Measurements from ENCODE around the gene ADAMTSL1. TPM values are rescaled to one million over a fixed set of nuclear protein-coding genes. Genes with fewer than 3 reads are reported as not detected.

Gene ADAMTSL1
- total RNA-seq, 2 donors from 2014 or later: 1.5 TPM; not detected in 1

- H3K4me3 ChIP-seq (ENCODE audit: low read length): no peak overlapping the region
- no peaks in the 10 kb centered on the region for H3K9me3 ChIP-seq (ENCODE audit: control insufficient read depth, low read length)
- no peaks in the 10 kb centered on the region for H3K27me3 ChIP-seq (ENCODE audit: control insufficient read depth, insufficient read depth, low read length, poor library complexity, severe bottlenecking)
- no peaks in the 10 kb centered on the region for H3K36me3 Mint-ChIP-seq (ENCODE audit: low read depth)
- peaks cover 14% of the 10 kb centered on the region for H3K27me3 Mint-ChIP-seq (ENCODE audit: insufficient read depth)
- peaks cover 6% of the 10 kb centered on the region for H3K4me1 Mint-ChIP-seq
- no peak for DNase-seq
- H3K4me3 Mint-ChIP-seq: no peak overlapping the region
- H3K9ac ChIP-seq (ENCODE audit: extremely low read depth, low read length, poor library complexity, severe bottlenecking): no peak overlapping the region
- no peaks in the 10 kb centered on the region for H3K36me3 ChIP-seq (ENCODE audit: control insufficient read depth, insufficient read depth, low read length)
- no peak overlapping the region for H3K27ac Mint-ChIP-seq
- no peaks in the 10 kb centered on the region for H3K9me3 Mint-ChIP-seq
- no peaks in the 10 kb centered on the region for H3K4me1 ChIP-seq (ENCODE audit: control insufficient read depth, insufficient read depth, low read length)
- no peak overlapping the region for H3K27ac ChIP-seq (ENCODE audit: low read depth, low read length)
- WGBS, 2 experiments (ENCODE audit: insufficient coverage in 1 of 2, insufficient read length in 1 of 2): 93 to 100% methylated on average over 1 to 4 of the region's 4 CpGs
- TF ChIP-seq CTCF (conservative IDR thresholded peaks at IDR 0.05): no peak
Measured at GRCh38 chr9:18857334-18857733, 383.4 kb downstream of the ADAMTSL1 start.

- Mint-ChIP-seq H3K4me3 (no peak overlapping the region), H3K27me3 (ENCODE audit: insufficient read depth) (peaks cover 14% of the 10 kb centered on the region), H3K27ac (no peak overlapping the region), H3K4me1 (peaks cover 6% of the 10 kb centered on the region), H3K36me3 (ENCODE audit: low read depth) (no peaks in the 10 kb centered on the region), H3K9me3 (no peaks in the 10 kb centered on the region)
- 87 to 92% methylated on average over 1 of the region's 1 CpG for WGBS, 2 experiments (ENCODE audit: insufficient coverage in 1 of 2, insufficient read length in 1 of 2)
- H3K4me1 ChIP-seq (ENCODE audit: control insufficient read depth, insufficient read depth, low read length): no peaks in the 10 kb centered on the region
- H3K9me3 ChIP-seq (ENCODE audit: control insufficient read depth, low read length): no peaks in the 10 kb centered on the region
- H3K36me3 ChIP-seq (ENCODE audit: control insufficient read depth, insufficient read depth, low read length): no peaks in the 10 kb centered on the region
- no peak overlapping the region for H3K27ac ChIP-seq (ENCODE audit: low read depth, low read length)
- H3K27me3 ChIP-seq (ENCODE audit: control insufficient read depth, insufficient read depth, low read length, poor library complexity, severe bottlenecking): no peaks in the 10 kb centered on the region
- no peak for TF ChIP-seq CTCF (conservative IDR thresholded peaks at IDR 0.05)
- H3K4me3 ChIP-seq (ENCODE audit: low read length): no peak overlapping the region
- no peak for DNase-seq
- H3K9ac ChIP-seq (ENCODE audit: extremely low read depth, low read length, poor library complexity, severe bottlenecking): no peak overlapping the region
Measured at GRCh38 chr9:18857769-18858168, 383.8 kb downstream of the ADAMTSL1 start.

- Histone ChIP-seq H3K27me3 (ENCODE audit: control insufficient read depth, insufficient read depth, low read length, poor library complexity, severe bottlenecking) (no peaks in the 10 kb centered on the region), H3K9ac (ENCODE audit: extremely low read depth, low read length, poor library complexity, severe bottlenecking) (no peak overlapping the region), H3K9me3 (ENCODE audit: control insufficient read depth, low read length) (no peaks in the 10 kb centered on the region), H3K4me1 (ENCODE audit: control insufficient read depth, insufficient read depth, low read length) (no peaks in the 10 kb centered on the region), H3K4me3 (ENCODE audit: low read length) (no peak overlapping the region), H3K36me3 (ENCODE audit: control insufficient read depth, insufficient read depth, low read length) (no peaks in the 10 kb centered on the region), H3K27ac (ENCODE audit: low read depth, low read length) (no peak overlapping the region)
- 74 to 92% methylated on average over 3 to 14 of the region's 14 CpGs for WGBS, 2 experiments (ENCODE audit: insufficient coverage in 1 of 2, insufficient read length in 1 of 2)
- TF ChIP-seq CTCF (conservative IDR thresholded peaks at IDR 0.05): no peak
- H3K27ac Mint-ChIP-seq: no peak overlapping the region
- H3K27me3 Mint-ChIP-seq (ENCODE audit: insufficient read depth): peaks cover 7% of the 10 kb centered on the region
- no peak overlapping the region for H3K4me3 Mint-ChIP-seq
- H3K4me1 Mint-ChIP-seq: peaks cover 6% of the 10 kb centered on the region
- peak; percentile 80 for DNase-seq
- H3K9me3 Mint-ChIP-seq: no peaks in the 10 kb centered on the region
- no peaks in the 10 kb centered on the region for H3K36me3 Mint-ChIP-seq (ENCODE audit: low read depth)
Measured at GRCh38 chr9:18861609-18862544, 387.9 kb downstream of the ADAMTSL1 start.

Measured in endodermal cell (in vitro differentiated cells).